Stimulated activated CD4-positive, alpha-beta T cell treated with anti-CD3 and anti-CD28 coated beads, Interleukin-1b, Interleukin-23, amount 100 ng/mL, for 4 hours (primary cell): ENCODE data around the gene SLC6A4.
"Not testable (repeated sequence)": the region's sequence is repeated elsewhere in the genome, so short reads cannot be mapped to it uniquely, and the experiment has no call there.

Experiments used
- DNase-seq, 2 donors: peaks; one replicate each; pipeline ENCODE4 v3.0.0-alpha.2; 2020; ENCODE audit warnings: low read depth in 2 of 2

The SLC6A4 gene

DNA sequence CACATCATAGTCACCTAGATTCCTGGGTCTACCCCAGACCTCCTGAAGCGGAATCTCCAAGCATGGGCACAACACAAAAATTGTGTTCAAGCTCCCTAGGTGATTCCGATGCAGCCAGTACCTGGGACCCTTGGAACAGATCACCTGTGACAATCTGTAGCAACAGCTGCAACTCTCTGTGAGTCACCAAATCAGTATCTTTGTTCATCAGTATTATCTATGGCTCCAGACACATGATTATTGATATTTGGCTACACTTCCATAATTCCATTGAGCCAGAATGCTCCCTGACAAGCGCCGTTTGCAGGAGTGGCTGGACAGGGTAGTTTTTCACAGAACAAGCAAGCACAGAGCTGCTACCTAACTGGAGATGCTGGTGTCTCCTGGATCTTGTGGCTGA is 16.2 kb downstream of the SLC6A4 start:
- no peak for DNase-seq

DNA sequence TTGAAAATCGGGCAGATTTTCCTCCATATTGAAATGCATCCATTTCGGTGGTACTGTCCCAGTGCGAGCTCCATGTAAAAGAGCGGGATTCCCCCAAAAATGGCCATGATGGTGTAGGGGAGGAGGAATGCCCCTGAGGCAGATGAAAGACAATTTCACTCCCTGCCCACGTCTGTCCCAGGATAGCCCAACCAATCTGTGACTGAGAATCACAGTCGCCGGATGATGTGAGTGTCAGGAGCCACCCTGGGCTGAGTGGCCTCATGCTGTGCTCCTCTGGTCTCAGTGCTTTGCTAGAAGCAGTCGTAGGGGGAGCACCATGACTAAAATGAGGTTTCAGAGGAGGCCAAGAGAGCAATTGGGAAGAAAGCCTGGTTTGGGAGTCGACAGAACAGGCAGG is 16.7 kb downstream of the SLC6A4 start:
- DNase-seq, result no peak

DNA sequence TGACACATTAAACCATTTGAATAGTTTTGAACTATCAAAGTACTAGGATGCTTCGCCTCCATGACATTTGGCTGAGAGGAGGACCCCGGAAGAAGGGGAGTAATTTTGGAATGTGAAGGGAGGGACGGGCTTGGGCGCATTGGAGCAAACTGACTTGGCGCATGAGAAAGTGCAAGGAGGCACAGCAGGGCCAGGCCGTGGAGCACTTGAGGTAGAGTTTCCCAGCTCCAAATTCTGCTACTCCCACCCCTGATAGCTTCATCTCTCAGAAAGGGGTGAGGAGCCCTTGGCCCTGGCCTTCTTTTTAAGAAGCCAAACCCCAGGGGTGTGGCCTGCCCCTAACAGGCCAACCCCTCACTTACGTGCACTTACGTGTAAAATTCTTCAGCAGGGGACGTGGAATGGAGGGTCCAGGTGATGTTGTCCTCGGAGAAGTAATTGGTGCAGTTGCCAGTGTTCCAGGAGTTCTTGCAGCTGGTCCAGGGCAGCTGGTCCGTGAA is 17.7 kb downstream of the SLC6A4 start:
- no peak for DNase-seq

DNA sequence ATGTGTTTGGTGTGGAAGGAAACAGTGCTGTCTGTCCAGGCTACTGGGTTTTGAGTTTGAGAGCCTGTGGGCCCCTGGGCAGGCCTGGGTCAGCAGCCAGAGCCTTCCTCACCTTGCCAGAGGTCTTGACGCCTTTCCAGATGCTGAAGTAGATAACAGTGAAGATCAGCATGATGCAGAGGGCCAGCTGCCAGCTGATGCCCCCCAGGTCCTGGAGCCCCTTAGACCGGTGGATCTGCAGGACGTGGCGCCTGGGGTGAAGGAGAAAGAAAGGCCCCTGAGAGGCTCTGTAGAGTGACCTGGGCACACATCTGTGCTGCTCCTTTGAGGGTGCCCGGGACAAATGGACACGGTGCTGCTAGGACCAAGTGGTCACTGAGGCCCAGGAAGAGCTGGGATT is 18.4 kb downstream of the SLC6A4 start:
- DNase-seq, result no peak

DNA sequence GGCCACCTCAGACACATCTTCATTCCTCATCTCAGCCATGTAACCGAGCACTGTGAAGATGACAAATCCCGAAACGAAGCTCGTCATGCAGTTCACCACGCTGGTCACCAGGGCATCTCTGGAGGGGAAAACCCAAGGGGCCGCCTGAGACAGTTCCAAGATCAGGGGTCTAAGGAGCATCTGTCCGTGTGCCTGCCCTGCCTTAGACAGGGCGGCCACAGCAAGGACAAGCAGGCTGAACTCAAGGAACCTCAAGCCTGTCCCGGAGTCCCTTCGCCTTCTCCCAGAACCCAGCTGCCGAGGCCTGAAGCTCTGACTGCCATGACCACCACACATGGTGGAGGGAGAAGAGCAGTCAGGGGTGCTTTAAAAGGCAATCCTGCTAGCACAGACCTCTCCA is 22.7 kb downstream of the SLC6A4 start:
- no peak for DNase-seq

DNA sequence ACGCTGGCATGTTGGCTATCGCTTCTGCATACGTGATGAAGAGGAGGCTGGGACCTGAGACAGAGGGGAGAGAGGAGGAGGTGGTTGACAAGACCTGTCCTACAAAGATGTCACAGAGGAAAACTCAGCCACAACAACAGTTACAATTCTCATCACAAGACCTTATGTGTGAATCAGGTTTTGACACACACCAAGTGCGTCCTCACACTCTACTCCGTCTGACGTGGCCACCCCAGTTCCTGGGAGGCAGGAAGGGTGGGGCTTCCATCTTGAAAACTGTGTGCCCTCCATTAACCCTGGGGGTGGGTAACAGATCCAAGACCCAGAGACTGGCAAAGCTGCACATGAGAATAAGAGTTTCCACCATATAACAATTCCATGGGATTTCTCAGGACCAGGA is 24.1 kb downstream of the SLC6A4 start:
- no peak for DNase-seq

DNA sequence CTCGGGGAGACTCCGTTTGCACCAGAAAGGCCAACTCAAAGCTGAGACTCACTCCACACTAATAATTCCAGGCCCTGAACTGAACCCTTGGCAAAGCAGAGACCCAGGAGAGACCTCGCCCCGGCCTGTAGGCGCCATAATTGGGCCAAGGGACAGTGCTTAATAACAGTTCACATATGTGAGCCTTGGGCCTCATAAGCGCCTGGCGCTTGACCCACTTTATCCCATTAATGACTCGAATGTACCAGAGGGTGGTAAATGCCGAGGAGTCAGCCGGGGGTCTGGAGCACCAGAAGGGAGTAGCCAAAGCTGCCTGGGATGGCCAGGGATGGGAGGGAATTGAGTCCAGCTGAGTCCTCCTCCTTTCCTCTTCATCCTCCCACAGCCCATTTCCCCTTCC is 24.6 kb downstream of the SLC6A4 start:
- no peak for DNase-seq

DNA sequence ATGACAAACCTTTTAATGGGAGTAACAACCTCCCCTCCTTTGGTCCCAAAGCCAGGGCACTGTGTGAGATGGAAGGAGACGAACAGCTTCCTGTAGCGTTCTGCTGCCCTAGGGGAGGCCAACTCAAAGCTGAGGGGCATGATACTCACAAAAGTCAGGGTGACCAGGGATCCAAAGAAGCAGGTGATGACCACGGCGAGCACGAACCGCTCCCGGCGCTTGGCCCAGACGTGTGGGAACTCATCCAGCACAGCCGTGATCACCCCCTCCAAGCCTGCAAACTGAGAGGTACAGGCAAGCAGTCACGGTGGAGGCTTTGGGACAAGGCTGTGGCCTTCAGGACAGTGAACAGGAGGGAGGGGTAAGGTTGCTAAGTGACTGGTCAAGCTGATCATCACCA is 25.1 kb downstream of the SLC6A4 start:
- no peak for DNase-seq

DNA sequence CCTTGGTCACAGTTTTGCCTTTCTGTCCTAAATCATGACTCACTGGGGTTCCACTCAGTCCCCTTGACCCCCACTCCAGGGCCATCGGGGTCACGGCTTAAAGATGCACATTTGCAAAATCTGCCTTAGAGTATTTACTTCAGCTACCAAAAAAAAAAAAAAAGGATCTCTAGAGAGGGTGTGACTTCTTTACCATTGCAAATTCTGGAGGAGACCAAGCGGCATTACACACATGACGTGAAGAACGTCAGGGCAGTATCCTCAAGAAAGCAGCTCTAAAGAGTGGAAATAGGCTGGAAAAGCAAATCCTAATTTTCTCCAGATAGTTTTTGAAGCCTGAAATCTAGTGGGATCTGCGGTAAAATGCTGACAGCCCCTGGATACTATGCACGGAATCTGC is 25.6 kb downstream of the SLC6A4 start:
- no peak for DNase-seq

DNA sequence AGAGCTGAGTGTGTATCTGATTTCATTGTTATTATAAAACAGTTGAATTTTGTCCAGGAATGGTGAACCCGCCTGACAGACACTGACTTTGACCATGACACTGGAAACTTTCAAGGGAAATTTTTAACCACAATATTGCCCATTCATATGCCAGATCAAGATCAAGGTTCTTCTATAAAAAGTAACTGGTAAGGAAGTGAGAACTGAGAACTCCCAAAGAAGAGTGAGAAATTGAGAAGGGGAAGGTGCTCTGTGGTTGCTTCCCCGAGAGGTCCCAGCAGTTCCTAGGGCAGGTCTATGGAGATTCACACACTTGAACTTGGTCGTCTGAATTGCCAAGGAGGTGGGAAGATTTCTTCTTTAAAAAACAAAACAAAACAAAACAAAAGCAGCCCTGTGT is 27.3 kb downstream of the SLC6A4 start:
- DNase-seq, result no peak

DNA sequence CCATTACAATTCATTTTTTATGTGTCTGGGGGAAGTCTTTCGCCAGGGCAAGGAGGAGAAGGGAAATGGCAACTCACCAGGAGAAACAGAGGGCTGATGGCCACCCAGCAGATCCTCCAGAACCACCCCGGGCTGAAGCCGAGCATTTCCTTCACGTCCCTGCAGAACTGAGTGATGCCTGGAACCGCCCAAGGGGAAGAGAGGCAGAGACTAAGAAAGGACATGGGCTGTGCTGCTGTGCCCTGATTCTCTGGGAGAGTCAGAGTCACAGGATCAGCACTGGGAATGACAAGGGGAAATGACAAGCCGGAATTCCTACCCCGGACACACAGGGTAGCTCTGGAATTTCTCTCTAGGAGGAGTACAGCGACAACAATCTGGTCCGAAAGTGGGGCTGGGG is 27.8 kb downstream of the SLC6A4 start:
- no peak for DNase-seq

DNA sequence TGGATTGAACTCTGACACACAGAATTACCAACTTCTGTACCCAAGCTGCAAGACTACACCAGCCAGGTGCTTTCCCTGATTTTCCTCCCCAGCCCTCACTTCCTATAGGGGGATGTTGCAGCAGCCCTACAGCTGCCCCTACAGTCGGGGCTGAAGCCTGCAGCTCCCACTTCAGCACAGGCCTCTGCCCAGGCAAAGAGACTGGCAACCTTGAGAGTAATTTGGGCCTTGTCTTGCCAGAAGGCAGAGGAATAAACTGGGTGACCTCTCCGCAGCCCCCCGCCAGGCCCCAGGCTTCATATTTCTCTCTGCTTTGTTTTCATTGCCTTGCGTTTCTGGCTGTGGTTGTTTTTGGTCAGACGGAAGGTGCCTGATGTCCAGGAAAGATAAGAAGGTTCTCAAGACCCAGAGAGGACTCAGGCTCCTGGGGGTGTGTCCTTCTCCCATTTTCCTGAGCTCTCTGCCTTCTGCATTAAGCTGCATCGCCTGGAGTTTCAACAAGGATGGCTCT is 32.0 kb downstream of the SLC6A4 start:
- no peak for DNase-seq

DNA sequence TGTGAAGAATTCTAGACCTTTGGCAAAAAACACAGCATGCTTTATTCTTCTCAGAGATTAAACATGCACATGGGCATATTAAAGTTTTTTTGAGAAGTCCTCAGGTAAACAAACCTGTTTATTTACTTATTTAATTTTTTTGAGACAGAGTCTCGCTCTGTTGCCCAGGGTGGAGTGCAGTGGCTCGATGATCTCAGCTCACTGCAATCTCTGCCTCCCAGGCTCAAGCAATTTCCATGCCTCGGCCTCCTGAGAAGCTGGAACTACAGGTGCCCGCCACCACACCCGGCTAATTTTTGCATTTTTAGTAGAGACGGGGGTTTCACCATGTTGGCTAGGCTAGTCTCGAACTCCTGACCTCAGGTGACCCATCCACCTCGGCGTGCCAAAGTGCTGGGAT is 34.8 kb downstream of the SLC6A4 start:
- not testable (repeated sequence) for DNase-seq

DNA sequence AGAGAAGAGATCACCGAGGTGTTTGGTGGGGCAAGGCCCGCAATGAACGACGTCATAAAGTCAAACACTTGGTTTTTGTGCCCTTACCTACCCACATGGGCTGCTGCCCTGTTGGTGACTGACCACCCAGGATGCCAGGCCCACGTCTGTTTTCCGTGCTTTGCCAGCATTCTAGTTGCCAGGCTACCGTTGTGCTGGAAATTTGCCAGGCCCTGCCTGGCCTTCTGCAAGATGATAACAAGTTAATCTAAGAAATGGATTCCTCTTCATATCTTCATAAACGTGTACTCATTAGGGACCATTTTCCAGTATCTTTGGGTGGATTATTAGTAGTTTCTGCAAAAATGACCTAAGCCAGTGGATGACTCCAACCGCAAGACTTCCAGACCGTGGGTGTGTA is 35.4 kb downstream of the SLC6A4 start:
- no peak for DNase-seq

DNA sequence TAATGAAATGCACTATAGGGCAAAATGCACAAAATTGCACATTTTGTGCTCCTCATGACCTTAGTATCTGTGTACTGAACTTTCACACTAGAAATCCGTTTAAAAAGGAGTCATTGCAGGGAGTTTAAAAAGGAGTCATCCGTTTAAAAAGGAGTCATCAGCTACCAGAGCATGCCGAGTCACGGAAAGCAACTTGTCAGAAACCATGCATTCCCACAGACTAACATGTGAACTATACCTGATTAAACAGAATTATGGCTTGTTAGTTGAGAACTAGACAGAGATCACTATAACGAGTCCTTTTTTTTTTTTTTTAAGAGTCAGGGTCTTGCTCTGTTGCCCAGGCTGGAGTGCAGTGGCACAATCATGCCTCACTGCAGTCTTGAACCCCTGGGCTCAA is 35.9 kb downstream of the SLC6A4 start:
- no peak for DNase-seq

DNA sequence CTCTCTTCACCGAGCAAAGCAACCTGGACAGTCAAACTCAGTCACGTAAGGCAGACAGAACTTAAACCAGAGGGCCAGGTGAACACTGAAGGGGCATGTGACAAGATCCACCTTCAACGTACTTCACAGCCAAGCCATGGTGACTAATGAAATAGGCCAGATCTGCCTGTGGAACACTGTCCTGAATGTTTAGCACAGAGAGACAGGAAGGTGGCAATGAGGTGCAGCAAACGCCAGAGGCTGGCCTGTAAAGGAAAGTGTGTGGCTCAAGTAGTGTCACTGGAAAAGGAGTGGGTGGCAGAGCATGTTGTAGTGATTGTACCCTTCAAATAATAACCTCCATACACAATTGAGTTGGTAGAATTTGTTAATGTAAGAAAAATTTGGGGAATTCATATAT is 38.1 kb downstream of the SLC6A4 start:
- no peak for DNase-seq

DNA sequence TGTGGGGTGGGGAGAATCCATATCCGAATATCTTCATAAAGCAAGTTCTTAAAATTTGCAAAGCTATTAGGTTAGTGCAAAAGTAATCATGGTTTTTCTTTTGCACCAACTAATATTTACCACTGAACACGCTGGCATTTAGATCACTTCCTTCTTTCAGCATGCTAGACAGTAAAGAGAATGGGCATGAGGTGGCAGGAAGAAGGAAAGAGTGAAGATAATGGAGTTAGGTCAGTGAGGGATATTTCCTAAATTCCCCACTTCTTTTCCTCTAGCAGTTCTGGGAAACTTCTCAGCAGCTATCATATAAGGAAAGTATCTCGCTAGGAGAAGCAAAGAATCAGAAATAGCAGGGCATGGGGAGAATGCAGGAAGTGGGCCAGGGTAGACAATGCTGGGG is 39.0 kb downstream of the SLC6A4 start:
- no peak for DNase-seq

DNA sequence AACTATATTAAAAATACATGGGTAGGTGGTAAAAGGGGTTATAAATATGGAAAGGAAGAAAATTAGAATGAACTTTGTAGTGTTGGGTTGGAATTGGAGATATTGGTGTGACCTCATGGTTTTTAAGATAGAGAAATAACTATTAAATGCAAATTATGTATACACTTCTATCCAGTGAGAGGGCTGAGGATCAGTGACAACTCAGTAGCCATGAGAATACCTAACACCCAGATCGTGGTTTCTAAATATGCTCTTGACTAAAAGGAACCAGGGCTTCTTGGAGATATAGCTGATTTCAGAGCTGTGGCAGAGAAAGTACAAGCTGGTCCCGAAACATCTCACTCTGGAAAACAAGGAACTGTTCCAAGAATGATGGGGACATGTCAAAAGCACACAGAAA is 44.4 kb downstream of the SLC6A4 start:
- no peak for DNase-seq

DNA sequence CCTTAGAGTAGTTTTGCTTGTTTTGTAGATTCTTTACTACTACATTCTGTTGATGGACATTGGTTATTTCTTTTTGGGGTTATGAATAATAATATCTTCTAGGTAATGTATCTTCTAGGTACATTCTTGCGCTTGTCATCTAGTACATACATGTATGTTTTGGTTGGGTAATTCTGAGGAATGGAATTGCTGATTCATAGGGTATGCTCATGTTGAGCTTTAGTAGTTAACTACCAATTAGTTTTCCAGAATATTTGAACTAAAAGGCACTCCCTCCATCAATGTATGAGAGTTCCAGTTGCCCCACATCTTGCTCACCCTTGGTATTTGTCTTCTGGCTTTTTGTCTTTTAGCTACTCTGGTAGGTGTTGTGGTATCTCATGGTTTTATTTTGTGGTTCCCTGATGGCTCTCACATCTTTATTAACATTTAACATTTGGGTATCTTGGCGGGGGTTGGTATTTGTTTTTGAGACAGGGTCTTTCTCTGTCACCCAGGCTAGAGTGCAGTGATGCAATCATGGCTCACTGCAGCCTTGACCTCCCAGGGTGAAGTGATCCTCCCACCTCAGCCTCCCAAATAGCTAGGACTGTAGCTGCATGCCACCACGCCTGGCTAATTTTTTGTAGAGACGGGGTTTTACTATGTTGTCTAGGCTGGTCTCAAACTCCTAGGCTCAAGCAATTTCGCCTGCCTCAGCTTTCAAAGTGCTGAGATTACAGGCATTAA is 47.1 kb downstream of the SLC6A4 start:
- no peak for DNase-seq

DNA sequence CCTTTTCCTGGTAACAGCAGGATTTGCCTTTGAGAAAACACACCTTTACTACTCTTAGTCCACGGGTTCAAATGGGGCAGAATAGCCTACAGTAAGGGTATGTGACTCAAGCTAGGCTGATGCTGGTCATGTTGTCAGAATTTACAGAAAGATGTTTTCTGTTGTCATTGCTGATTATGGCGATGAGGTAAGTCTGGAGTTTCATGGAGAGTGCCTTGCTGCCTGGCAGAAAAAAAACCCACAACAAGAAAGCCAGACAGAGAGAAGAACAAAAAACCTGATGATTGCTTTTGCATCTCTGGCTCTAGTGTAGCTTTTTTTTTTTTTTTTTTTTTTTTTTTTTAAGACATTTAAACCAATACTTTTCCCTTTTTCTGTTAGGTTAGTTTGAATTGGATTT is 47.9 kb downstream of the SLC6A4 start:
- no peak for DNase-seq

DNA sequence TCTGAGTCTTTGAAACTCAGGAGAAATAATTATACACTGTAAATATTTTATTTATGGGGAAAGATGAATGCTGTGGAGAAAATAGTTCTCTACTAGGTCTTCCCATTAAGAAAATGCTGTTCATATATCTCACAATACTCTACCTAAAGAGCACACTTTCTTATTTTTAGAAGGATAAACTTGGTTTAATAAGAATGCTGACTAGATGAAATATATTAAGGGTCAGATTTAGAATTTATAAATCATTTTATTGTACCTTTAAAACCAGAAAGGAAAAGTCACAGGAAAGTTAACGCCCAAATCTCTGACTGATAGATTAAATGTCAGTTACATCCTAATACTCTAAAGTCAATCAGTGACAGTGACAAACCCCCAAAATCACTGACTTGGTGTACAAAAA is 48.7 kb downstream of the SLC6A4 start:
- DNase-seq, result no peak

DNA sequence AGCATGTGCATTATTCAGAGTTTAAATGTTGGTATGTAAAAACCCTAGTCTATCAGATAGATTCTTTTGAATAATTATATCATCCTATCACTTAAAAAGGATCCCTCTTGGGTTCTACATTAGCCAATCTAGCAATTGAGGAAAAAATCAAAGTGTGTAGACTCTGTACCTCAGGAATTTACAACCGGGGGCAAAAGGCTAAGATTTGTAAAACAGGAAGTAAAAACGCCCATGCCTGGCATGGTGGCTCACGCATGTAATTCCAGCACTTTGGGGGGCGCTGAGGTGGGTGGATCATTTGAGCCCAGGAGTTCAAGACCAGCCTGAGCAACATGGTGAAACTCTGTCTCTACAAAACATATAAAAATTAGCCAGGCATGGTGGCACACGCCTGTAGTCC is 58.6 kb downstream of the SLC6A4 start:
- DNase-seq, result no peak

DNA sequence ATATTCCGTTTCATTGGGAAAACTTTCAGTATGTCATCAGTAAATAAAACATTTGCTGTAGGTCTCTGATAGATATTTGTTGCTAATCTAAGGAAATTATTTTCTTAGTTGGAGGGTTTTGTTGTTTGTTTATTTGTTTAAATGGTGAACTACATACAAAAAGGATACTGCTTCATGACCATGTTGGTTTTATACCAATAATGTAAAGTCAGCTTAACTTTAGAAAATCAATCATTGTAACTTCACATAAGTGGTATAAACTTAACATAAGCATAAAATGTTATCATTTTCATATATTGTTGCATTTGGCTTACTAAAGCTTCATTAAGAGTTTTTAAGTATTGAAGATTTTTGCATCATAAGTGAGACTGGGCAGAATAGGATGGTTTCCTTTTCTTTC is 60.9 kb downstream of the SLC6A4 start:
- no peak for DNase-seq

DNA sequence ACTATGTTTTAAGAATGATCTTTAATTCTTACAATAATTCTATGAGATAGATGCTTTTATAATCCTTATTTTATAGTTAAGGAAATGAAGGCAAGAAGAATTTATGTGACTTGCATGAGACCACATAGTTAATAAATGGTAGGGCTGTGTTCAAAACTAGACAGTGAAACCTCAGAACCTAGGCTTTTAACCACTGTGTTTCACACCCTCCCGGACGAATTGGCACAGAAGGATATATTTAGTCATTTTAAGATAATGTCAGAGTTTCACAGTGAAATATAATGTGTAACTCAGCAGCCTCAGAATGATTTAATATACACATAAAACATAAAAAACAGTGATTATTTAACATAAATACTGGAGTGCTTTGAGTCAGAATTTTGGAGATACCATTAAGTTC is 61.8 kb downstream of the SLC6A4 start:
- no peak for DNase-seq
